Neural cell (in vitro differentiated cells): ENCODE results near the gene OLFM3. TPM values are rescaled to one million over a fixed set of nuclear protein-coding genes. Genes with fewer than 3 reads are reported as not detected.

ENCODE experiments used
- H2AFZ ChIP-seq: fragments of 200-600, 300-800 bp; sonication (generic), shearing (Covaris generic); 2 replicates; pipeline ENCODE4 v1.6.0; 2014; ENCODE audit warnings: low read depth, mild to moderate bottlenecking, antibody characterized with exemption, low read length, moderate library complexity
- H3F3A ChIP-seq: fragments of 200-600 bp; shearing (Covaris generic); 2 replicates; pipeline ENCODE4 v1.6.1; 2016; ENCODE audit warnings: mild to moderate bottlenecking, moderate library complexity, mixed read lengths, antibody characterized with exemption, low read length; ENCODE audit not compliant: insufficient read depth, poor library complexity, severe bottlenecking
- H3K27ac ChIP-seq: fragments of 200-600, 300-800 bp; sonication (generic), shearing (Covaris generic); 2 replicates; pipeline ENCODE4 v1.5.1; 2014; ENCODE audit warnings: mild to moderate bottlenecking, low read length, moderate library complexity
- H3K27me3 ChIP-seq: fragments of 300-800, 200-600 bp; sonication (generic), shearing (Covaris generic); 2 replicates; pipeline ENCODE4 v1.6.0; 2014; ENCODE audit warnings: mild to moderate bottlenecking, low read depth, low read length, moderate library complexity; ENCODE audit not compliant: insufficient read depth
- H3K36me3 ChIP-seq: fragments of 300-800, 200-600 bp; sonication (generic), shearing (Covaris generic); 2 replicates; pipeline ENCODE4 v1.5.1; 2014; ENCODE audit warnings: mild to moderate bottlenecking, antibody characterized with exemption, low read length, moderate library complexity; ENCODE audit not compliant: insufficient read depth
- H3K4me2 ChIP-seq: fragments of 300-800, 200-600 bp; sonication (generic), shearing (Covaris generic); 2 replicates; pipeline ENCODE4 v1.6.0; 2014; ENCODE audit warnings: mild to moderate bottlenecking, low read length
- H3K4me3 ChIP-seq: fragments of 300-800, 200-600 bp; sonication (generic), shearing (Covaris generic); 2 replicates; pipeline ENCODE4 v1.5.1; 2014; ENCODE audit warnings: mild to moderate bottlenecking, low read length, moderate library complexity
- H3K79me2 ChIP-seq: fragments of 200-600 bp; shearing (Covaris generic); replicated peaks from 2 replicates; pipeline ENCODE4 v1.6.0; 2014; ENCODE audit warnings: mild to moderate bottlenecking, low read length, moderate library complexity; ENCODE audit not compliant: insufficient read depth
- H3K9ac ChIP-seq: fragments of 300-800, 200-600 bp; sonication (generic), shearing (Covaris generic); 2 replicates; pipeline ENCODE4 v1.6.1; 2016; ENCODE audit warnings: mild to moderate bottlenecking, low read length, mixed read lengths
- H3K9me2 ChIP-seq: fragments of 200-600 bp; shearing (Covaris generic); 2 replicates; pipeline ENCODE4 v1.6.1; 2016; ENCODE audit warnings: mild to moderate bottlenecking, low read length, mixed read lengths; ENCODE audit not compliant: insufficient read depth
- H3K9me3 ChIP-seq: fragments of 200-600, 300-800 bp; sonication (generic), shearing (Covaris generic); 2 replicates; pipeline ENCODE4 v1.6.1; 2016; ENCODE audit warnings: mild to moderate bottlenecking, mixed run types, low read length, moderate library complexity, mixed read lengths
- H4K20me1 ChIP-seq: fragments of 200-600 bp; shearing (Covaris generic); 2 replicates; pipeline ENCODE4 v1.6.1; 2016; ENCODE audit warnings: mild to moderate bottlenecking, mixed run types; ENCODE audit not compliant: insufficient read depth
- EP300 ChIP-seq: fragments of 450-650 bp; conservative IDR thresholded peaks from 2 replicates; pipeline ENCODE4 v1.6.1; 2014; ENCODE audit warnings: antibody characterized with exemption, mild to moderate bottlenecking, moderate library complexity; ENCODE audit not compliant: poor library complexity, severe bottlenecking
- EZH2 ChIP-seq: fragments of 200-600, 300-800 bp; shearing (Covaris generic), sonication (generic); IDR thresholded peaks from 2 replicates; pipeline ENCODE4 v1.6.1; 2014; ENCODE audit warnings: antibody characterized with exemption, low read length, borderline replicate concordance, mild to moderate bottlenecking; ENCODE audit not compliant: insufficient read depth, poor library complexity, severe bottlenecking
- MXI1 ChIP-seq: fragments of 450-650 bp; conservative IDR thresholded peaks from 2 replicates; pipeline ENCODE4 v1.6.1; 2014; ENCODE audit warnings: antibody characterized with exemption, mild to moderate bottlenecking; ENCODE audit not compliant: poor library complexity, severe bottlenecking
- POLR2AphosphoS5 ChIP-seq: IDR thresholded peaks from 2 replicates; pipeline ENCODE4 v1.6.1; 2012
- RAD21 ChIP-seq: fragments of 450-650 bp; conservative IDR thresholded peaks from 2 replicates; pipeline ENCODE4 v1.6.1; 2014; ENCODE audit warnings: antibody characterized with exemption, mild to moderate bottlenecking, moderate library complexity
- SMC3 ChIP-seq: fragments of 450-650 bp; conservative IDR thresholded peaks from 2 replicates; pipeline ENCODE4 v1.6.1; 2014; ENCODE audit warnings: antibody characterized with exemption, mild to moderate bottlenecking, moderate library complexity; ENCODE audit not compliant: poor library complexity
- TAF1 ChIP-seq: IDR thresholded peaks from 2 replicates; pipeline ENCODE4 v1.6.1; 2012; ENCODE audit warnings: low read depth
- polyA plus RNA-seq: library from polyadenylated mRNA; depleted of rRNA; stranded (reverse); fragments of >200 nt; gene quantifications from 2 replicates; pipeline ENCODE4 v1.2.3, GENCODE V29; 2014
- TF ChIP-seq, protein P1 (sequence below): fragments of 450-650 bp; IDR thresholded peaks from 2 replicates; pipeline ENCODE4 v1.5.1; 2014; ENCODE audit warnings: antibody characterized with exemption, mild to moderate bottlenecking, moderate library complexity; ENCODE audit not compliant: poor library complexity, severe bottlenecking
- TF ChIP-seq, protein P2 (sequence below): IDR thresholded peaks from 2 replicates; pipeline ENCODE4 v1.6.1; 2012; ENCODE audit warnings: borderline replicate concordance

OLFM3 gene
- polyA plus RNA-seq, 1 donor from 2014 or later, result 7.9 TPM

DNA sequence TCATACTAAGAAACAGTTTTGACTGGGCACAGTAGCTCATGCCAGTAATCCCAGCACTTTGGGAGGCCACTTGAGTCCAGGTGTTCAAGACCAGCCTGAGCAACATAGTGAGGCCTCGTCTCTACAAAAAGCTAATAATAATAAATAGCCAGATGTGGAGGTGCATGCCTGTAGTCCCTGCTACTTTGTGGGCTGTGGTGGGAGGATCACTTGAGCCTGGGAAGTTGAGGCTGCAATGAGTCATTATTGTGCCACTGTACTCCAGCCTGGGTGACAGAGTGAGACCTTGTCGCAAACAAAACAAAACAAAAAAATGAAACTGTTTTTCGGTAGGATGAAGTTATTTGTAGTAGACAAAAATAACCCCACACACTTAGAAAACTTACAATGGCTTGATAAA, 19.0 kb upstream of the OLFM3 start:
- no peaks in the 10 kb centered on the region for H4K20me1 ChIP-seq
- H2AFZ ChIP-seq, result no peak overlapping the region
- no peaks in the 10 kb centered on the region for H3K9me3 ChIP-seq
- H3K27ac ChIP-seq, result no peak overlapping the region
- no peaks in the 10 kb centered on the region for H3K36me3 ChIP-seq
- H3K79me2 ChIP-seq, result no peaks in the 10 kb centered on the region
- H3K9ac ChIP-seq, result no peak overlapping the region
- no peak overlapping the region for H3K4me3 ChIP-seq
- H3K4me2 ChIP-seq, result no peak overlapping the region
- H3K27me3 ChIP-seq, result no peaks in the 10 kb centered on the region
- no peaks in the 10 kb centered on the region for H3F3A ChIP-seq
- TF ChIP-seq EP300 (no peak), EZH2 (no peak), POLR2AphosphoS5 (no peak), MXI1 (no peak), TAF1 (no peak), SMC3 (no peak), RAD21 (no peak)
- TF ChIP-seq, protein P1, sequence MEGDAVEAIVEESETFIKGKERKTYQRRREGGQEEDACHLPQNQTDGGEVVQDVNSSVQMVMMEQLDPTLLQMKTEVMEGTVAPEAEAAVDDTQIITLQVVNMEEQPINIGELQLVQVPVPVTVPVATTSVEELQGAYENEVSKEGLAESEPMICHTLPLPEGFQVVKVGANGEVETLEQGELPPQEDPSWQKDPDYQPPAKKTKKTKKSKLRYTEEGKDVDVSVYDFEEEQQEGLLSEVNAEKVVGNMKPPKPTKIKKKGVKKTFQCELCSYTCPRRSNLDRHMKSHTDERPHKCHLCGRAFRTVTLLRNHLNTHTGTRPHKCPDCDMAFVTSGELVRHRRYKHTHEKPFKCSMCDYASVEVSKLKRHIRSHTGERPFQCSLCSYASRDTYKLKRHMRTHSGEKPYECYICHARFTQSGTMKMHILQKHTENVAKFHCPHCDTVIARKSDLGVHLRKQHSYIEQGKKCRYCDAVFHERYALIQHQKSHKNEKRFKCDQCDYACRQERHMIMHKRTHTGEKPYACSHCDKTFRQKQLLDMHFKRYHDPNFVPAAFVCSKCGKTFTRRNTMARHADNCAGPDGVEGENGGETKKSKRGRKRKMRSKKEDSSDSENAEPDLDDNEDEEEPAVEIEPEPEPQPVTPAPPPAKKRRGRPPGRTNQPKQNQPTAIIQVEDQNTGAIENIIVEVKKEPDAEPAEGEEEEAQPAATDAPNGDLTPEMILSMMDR, result no peak
- TF ChIP-seq, protein P2, sequence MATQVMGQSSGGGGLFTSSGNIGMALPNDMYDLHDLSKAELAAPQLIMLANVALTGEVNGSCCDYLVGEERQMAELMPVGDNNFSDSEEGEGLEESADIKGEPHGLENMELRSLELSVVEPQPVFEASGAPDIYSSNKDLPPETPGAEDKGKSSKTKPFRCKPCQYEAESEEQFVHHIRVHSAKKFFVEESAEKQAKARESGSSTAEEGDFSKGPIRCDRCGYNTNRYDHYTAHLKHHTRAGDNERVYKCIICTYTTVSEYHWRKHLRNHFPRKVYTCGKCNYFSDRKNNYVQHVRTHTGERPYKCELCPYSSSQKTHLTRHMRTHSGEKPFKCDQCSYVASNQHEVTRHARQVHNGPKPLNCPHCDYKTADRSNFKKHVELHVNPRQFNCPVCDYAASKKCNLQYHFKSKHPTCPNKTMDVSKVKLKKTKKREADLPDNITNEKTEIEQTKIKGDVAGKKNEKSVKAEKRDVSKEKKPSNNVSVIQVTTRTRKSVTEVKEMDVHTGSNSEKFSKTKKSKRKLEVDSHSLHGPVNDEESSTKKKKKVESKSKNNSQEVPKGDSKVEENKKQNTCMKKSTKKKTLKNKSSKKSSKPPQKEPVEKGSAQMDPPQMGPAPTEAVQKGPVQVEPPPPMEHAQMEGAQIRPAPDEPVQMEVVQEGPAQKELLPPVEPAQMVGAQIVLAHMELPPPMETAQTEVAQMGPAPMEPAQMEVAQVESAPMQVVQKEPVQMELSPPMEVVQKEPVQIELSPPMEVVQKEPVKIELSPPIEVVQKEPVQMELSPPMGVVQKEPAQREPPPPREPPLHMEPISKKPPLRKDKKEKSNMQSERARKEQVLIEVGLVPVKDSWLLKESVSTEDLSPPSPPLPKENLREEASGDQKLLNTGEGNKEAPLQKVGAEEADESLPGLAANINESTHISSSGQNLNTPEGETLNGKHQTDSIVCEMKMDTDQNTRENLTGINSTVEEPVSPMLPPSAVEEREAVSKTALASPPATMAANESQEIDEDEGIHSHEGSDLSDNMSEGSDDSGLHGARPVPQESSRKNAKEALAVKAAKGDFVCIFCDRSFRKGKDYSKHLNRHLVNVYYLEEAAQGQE, result no peak
- H3K9me2 ChIP-seq, result no peaks in the 10 kb centered on the region

DNA sequence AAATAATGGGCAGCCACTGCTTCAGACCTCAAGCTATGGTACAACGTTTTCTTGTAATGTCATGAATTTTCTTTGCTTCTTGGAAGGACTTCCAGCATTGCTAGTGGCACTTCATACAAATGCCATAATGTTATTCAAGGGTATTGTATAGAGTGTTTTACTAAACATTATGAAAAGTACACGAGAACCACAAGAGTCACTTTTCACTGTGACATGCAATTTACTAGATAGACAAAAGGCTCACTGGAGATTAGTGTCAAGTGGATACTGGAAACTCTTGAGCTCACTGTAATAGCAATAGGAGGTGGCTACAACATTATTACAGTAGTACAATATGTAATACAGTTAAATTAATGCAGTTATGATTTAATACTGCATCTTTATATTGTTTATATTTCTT, 5.3 kb upstream of the OLFM3 start:
- Histone ChIP-seq H3K9me3 (no peaks in the 10 kb centered on the region), H4K20me1 (no peaks in the 10 kb centered on the region), H3K4me2 (no peak overlapping the region), H3K9ac (no peak overlapping the region), H3K79me2 (no peaks in the 10 kb centered on the region), H3K36me3 (no peaks in the 10 kb centered on the region), H3K27me3 (peaks cover 4% of the 10 kb centered on the region), H3K27ac (no peak overlapping the region), H3K4me3 (no peak overlapping the region), H3K9me2 (no peaks in the 10 kb centered on the region), H2AFZ (no peak overlapping the region), H3F3A (no peaks in the 10 kb centered on the region)
- TF ChIP-seq TAF1, result no peak
- peak; percentile 68 for TF ChIP-seq POLR2AphosphoS5
- peak; percentile 82 for TF ChIP-seq EP300
- no peak for TF ChIP-seq EZH2
- TF ChIP-seq, protein P1, result no peak
- TF ChIP-seq RAD21, result no peak
- no peak for TF ChIP-seq SMC3
- TF ChIP-seq MXI1, result no peak
- TF ChIP-seq, protein P2, result no peak
